Activated CD8-positive, alpha-beta T cell treated with anti-CD3 and anti-CD28 coated beads for 36 hours (primary cell): ENCODE data around the gene PPP1R18. TPM values are rescaled to one million over a fixed set of nuclear protein-coding genes. Genes with fewer than 3 reads are reported as not detected.

Experiments used
- ATAC-seq: fragments of 200-7000 bp; cut with Tn5 transposase; one replicate; pipeline ENCODE4 v1.10.0; 2021; ENCODE audit warnings: mild to moderate bottlenecking, moderate library complexity
- CTCF ChIA-PET: fragments of 350-600 bp; sonication (Branson Sonifier 250); formaldehyde crosslinking; loops from one replicate; lab custom pipeline; 2021; ENCODE audit warnings: antibody characterized with exemption; lab: Charles Lee
- POLR2A ChIA-PET: fragments of 350-600 bp; sonication (Branson Sonifier 250); formaldehyde crosslinking; loops from one replicate; lab custom pipeline; 2021; ENCODE audit warnings: antibody characterized with exemption; lab: Charles Lee
- DNase-seq: peaks from one replicate; pipeline ENCODE4 v3.0.0-alpha.2; 2020
- H3K27ac Mint-ChIP-seq: one replicate; pipeline ENCODE4 v1.8.0; 2021; ENCODE audit warnings: mild to moderate bottlenecking, mixed read lengths
- H3K27me3 Mint-ChIP-seq: one replicate; pipeline ENCODE4 v1.8.0; 2021; ENCODE audit warnings: mixed read lengths
- H3K36me3 Mint-ChIP-seq: one replicate; pipeline ENCODE4 v1.8.0; 2021; ENCODE audit warnings: low read depth, mixed read lengths
- H3K4me1 Mint-ChIP-seq: one replicate; pipeline ENCODE4 v1.8.0; 2021; ENCODE audit warnings: low read depth, mixed read lengths
- H3K4me3 Mint-ChIP-seq: one replicate; pipeline ENCODE4 v1.8.0; 2021; ENCODE audit warnings: mild to moderate bottlenecking, moderate library complexity, mixed read lengths
- H3K9me3 Mint-ChIP-seq: one replicate; pipeline ENCODE4 v1.8.0; 2021; ENCODE audit warnings: mixed read lengths
- intact Hi-C: fragments of 100-400 bp; cut with micrococcal nuclease; formaldehyde crosslinking; loops from one replicate; pipeline ENCODE4 v1.10.0; 2022
- total RNA-seq, 2 experiments: library from RNA; stranded (reverse); gene quantifications; one replicate each; pipeline ENCODE4 v1.2.3, GENCODE V29; 2021
- TF ChIP-seq, protein P1 (sequence below): fragments of 200-600 bp; IDR thresholded peaks from one replicate; pipeline ENCODE4 v1.8.0; 2022; ENCODE audit warnings: antibody characterized with exemption, mild to moderate bottlenecking

The PPP1R18 gene
- total RNA-seq, 2 experiments from 2014 or later = 174 to 177 TPM

DNA sequence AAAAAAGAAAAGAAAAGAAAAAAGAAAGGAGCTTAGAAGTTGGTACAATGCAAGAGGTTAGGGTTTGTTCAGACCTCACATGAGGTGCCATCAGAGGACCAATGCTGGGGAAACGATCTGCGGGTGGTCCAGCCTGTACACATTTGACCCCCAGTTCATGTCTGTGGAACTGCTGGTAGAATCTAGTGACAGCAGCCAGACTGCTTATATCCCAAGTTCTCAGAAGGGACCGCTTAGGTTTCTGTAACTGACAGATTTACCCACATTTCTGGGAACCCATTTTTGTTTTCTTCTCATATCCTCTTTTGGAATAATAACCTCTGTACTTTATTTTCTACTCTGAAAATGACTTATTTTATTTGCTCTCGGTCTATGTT lies 4.7 kb downstream of the PPP1R18 start:
- TF ChIP-seq, protein P1, sequence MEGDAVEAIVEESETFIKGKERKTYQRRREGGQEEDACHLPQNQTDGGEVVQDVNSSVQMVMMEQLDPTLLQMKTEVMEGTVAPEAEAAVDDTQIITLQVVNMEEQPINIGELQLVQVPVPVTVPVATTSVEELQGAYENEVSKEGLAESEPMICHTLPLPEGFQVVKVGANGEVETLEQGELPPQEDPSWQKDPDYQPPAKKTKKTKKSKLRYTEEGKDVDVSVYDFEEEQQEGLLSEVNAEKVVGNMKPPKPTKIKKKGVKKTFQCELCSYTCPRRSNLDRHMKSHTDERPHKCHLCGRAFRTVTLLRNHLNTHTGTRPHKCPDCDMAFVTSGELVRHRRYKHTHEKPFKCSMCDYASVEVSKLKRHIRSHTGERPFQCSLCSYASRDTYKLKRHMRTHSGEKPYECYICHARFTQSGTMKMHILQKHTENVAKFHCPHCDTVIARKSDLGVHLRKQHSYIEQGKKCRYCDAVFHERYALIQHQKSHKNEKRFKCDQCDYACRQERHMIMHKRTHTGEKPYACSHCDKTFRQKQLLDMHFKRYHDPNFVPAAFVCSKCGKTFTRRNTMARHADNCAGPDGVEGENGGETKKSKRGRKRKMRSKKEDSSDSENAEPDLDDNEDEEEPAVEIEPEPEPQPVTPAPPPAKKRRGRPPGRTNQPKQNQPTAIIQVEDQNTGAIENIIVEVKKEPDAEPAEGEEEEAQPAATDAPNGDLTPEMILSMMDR = no peak
- POLR2A ChIA-PET = interaction anchor here (0.5 to 15.7 kb wide), 12 partner anchors 9 to 133 kb away, joined by 3 to 500 read pairs (median 6); partner anchors contain the start of genes DHX16, IER3, MDC1 and MRPS18B
- ATAC-seq (peak; percentile 1), DNase-seq (peak; percentile 45)
- CTCF ChIA-PET = interaction anchor here (1.2 to 18.6 kb wide), 4 partner anchors 9 to 138 kb away, joined by 3 to 704 read pairs (median 7); partner anchors contain the start of genes DHX16, MDC1 and TUBB
- Mint-ChIP-seq H3K4me1 (peaks cover 5% of the 10 kb centered on the region), H3K27me3 (no peaks in the 10 kb centered on the region), H3K4me3 (peak overlapping the region; percentile 88), H3K9me3 (no peaks in the 10 kb centered on the region), H3K27ac (peak overlapping the region; percentile 95), H3K36me3 (peaks cover 87% of the 10 kb centered on the region)
- intact Hi-C loops = loop anchor here (1.0 to 5.0 kb wide), 3 partner anchors 36 to 131 kb away; partner anchors contain the start of genes MDC1, MRPS18B and PPP1R10

DNA sequence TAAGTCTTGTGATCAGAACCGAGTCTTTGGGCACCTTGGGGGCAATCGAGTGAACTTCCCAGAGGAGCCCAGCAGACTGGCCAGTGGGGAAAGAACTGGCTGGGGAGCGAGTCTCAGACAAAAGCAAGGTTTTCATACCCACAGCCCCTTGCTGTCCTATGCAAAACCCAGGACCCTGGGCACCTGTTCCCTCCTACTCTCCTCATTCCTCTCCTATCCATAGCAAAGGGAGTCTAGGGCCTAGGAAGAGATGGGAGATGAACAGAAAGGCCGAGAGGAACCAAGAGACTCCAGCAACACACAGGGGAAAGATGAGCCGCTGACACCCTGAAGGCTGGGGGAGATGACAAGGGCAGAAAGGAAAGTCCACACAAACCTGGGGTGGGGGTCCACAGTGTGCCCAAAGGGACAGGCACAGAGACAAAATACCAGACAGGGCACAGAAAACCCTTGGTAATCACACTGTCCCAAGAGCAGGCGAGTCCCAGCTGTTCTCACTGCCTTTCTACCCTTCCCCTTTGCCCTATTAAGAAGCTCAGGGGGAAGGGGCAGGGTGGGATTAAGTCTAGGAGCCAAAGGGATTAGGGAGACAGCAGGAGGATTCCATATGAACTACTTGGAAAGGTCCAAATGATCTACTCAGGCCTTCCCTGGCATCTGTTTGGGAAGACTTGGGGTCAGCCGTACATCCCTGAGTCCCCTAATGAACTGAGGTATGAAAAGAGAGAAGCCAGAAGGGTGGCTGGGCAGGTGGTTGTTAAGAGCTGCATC lies 6.5 kb downstream of the PPP1R18 start:
- POLR2A ChIA-PET = interaction anchor here (1.0 to 15.7 kb wide), 8 partner anchors 8 to 66 kb away, joined by 3 to 500 read pairs (median 8); partner anchors contain the start of genes DHX16, MDC1, MRPS18B and TUBB
- Mint-ChIP-seq H3K27ac (peak overlapping the region; percentile 95), H3K36me3 (peaks cover 82% of the 10 kb centered on the region), H3K4me1 (peaks cover 11% of the 10 kb centered on the region), H3K27me3 (no peaks in the 10 kb centered on the region), H3K4me3 (peak overlapping the region; percentile 88), H3K9me3 (no peaks in the 10 kb centered on the region)
- intact Hi-C loops = loop anchor here (2.0 to 5.0 kb wide), 3 partner anchors 51 to 132 kb away; partner anchors contain the start of genes MRPS18B and PPP1R10
- TF ChIP-seq, protein P1 = no peak
- ATAC-seq = no peak
- DNase-seq = no peak
- CTCF ChIA-PET = interaction anchor here (0.7 to 18.6 kb wide), 18 partner anchors 10 to 411 kb away, joined by 3 to 704 read pairs (median 5); partner anchors contain the start of genes GNL1, MDC1, NRM and TUBB

DNA sequence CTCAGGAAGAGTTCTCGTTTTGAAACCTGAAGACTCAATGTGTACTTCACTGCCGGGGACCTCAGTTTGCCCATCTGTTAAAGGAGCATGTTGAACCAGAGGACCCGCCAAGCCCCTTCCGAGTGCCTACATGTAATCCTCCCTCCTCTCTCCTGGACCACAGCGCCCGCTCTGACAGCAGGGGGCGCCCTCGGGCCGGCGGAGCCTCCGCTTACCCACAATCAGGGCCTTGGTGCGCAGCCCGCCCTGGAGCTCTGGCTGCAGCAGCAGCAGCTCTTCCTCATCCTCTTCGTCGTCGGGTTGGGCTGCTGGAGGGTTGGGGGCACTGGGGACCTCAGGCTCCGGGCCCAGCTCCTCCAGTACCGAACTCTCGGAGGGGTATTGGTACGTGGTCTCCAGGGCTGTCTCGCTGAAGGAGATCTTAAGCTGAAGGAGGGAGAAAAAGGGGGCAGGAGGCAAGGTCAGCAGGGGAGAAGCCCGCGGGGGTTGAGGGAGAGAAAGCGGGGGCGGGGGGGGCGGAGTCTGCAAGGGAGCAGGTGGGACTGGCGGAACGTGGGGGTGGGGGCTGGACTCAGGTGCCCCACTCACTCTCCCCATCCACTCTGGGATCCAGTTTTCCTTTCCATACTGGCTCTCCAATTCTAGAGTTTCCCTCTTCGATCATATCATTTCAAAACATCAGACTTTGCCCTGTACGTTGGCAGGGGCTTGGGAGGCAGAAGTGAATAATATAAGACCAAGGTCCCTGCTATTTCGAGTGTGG lies 7.3 kb downstream of the PPP1R18 start:
- CTCF ChIA-PET = interaction anchor here (0.6 to 18.6 kb wide), 33 partner anchors 10 to 412 kb away, joined by 3 to 704 read pairs (median 4); partner anchors contain the start of genes GNL1, GTF2H4, IER3 and MDC1
- POLR2A ChIA-PET = interaction anchor here (0.6 to 15.7 kb wide), 6 partner anchors 9 to 205 kb away, joined by 3 to 500 read pairs (median 4); partner anchors contain the start of genes DDR1, MDC1, MRPS18B and TUBB
- peaks cover 11% of the 10 kb centered on the region for H3K4me1 Mint-ChIP-seq
- H3K27ac Mint-ChIP-seq = peak overlapping the region; percentile 95
- intact Hi-C loops = loop anchor here (2.0 kb wide), 1 partner anchor 52 kb away; no protein-coding TSS in a partner anchor
- peak overlapping the region; percentile 88 for H3K4me3 Mint-ChIP-seq
- ATAC-seq = peak; percentile 27
- H3K9me3 Mint-ChIP-seq = no peaks in the 10 kb centered on the region
- no peaks in the 10 kb centered on the region for H3K27me3 Mint-ChIP-seq
- peaks cover 74% of the 10 kb centered on the region for H3K36me3 Mint-ChIP-seq
- TF ChIP-seq, protein P1 = peak; percentile 97
- peak; percentile 92 for DNase-seq

DNA sequence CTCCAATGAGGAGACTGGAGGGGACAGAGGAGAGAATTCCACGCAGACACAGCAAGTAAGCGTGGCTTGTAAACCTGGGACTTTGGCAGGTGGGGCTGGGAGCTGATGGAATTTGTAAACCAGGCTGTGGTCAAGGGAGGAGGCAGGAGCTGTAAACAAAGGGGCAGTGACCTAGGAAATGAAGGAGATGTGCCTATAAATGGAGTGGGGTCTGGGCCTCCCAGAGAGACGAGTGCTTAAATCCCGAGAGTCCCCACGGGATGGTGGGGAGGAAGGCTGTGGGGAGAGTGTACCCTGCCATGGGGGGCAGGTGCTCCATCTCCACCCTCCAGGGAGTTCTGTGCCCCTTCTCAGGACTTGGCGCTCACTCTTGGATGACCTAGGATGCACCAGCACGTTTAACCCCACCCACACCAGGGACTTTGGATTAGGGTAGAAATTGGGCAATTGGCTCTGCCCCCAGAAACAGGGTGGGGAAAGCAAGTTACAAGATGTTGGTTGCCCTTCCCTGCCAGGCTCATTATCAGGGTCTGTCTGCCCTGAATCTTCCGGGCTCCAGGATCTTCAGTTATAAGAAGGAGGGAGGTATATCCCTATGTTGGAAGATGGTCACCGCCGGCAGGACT lies 9.7 kb downstream of the PPP1R18 start:
- ChIA-PET CTCF (interaction anchor here (1.7 to 18.6 kb wide), 2 partner anchors 53 to 223 kb away, joined by 4 to 704 read pairs; partner anchors contain the start of genes MDC1 and TUBB), POLR2A (interaction anchor here (15.7 kb wide), 1 partner anchor 44 kb away, joined by 500 read pairs; the partner anchor contains the start of genes MDC1 and TUBB)
- DNase-seq = no peak
- H3K27me3 Mint-ChIP-seq = no peaks in the 10 kb centered on the region
- intact Hi-C loops = no loop called here
- H3K4me3 Mint-ChIP-seq = no peak overlapping the region
- TF ChIP-seq, protein P1 = no peak
- H3K9me3 Mint-ChIP-seq = no peaks in the 10 kb centered on the region
- no peak for ATAC-seq
- H3K4me1 Mint-ChIP-seq = peaks cover 16% of the 10 kb centered on the region
- H3K27ac Mint-ChIP-seq = peak overlapping the region; percentile 44
- peaks cover 52% of the 10 kb centered on the region for H3K36me3 Mint-ChIP-seq
